ENCODE data around the gene ALDH1L1.
"Not testable (repeated sequence)": the region's sequence is repeated elsewhere in the genome, so short reads cannot be mapped to it uniquely, and the experiment has no call there.

ALDH1L1 gene

GRCh38 chr3:126106336-126107202 lies 73.8 kb downstream of the ALDH1L1 start:
- DNase-seq, result no peak

DNA sequence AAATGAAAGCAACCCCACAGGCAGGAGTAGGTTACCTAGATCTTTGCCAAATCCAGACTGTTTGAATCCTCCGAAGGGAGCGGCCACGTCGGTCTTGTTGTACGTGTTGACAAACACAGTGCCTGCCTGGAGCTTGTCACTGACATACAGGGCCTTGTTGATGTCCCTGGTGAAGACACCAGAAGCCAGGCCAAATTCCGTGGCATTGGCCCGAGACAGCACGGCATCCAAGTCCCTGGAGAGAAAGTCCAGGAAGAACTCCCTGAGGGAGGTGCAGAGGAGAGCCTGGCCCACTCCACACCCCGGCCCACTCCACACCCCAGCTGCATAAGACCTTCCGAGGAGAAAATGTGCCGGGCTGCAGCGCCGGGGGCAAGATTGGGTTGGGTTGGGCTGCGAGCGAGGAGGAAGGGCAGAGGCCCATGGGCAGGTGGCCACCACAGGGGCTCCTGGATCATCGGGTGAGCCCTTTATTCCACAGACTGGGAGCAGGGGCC lies 74.6 kb downstream of the ALDH1L1 start:
- DNase-seq, result no peak

GRCh38 chr3:126104742-126105605 lies 75.4 kb downstream of the ALDH1L1 start:
- no peak for DNase-seq

GRCh38 chr3:126104028-126104635 lies 76.3 kb downstream of the ALDH1L1 start:
- no peak for DNase-seq

- no peak for DNase-seq
Observed at GRCh38 chr3:126103121-126104027, 77.0 kb downstream of the ALDH1L1 start.

- peak in 1 of 51 donors; percentile 30 for DNase-seq
Observed at GRCh38 chr3:126102530-126102951, 77.8 kb downstream of the ALDH1L1 start.

- DNase-seq, result no peak
Observed at GRCh38 chr3:126102011-126102410, 78.4 kb downstream of the ALDH1L1 start.

DNA sequence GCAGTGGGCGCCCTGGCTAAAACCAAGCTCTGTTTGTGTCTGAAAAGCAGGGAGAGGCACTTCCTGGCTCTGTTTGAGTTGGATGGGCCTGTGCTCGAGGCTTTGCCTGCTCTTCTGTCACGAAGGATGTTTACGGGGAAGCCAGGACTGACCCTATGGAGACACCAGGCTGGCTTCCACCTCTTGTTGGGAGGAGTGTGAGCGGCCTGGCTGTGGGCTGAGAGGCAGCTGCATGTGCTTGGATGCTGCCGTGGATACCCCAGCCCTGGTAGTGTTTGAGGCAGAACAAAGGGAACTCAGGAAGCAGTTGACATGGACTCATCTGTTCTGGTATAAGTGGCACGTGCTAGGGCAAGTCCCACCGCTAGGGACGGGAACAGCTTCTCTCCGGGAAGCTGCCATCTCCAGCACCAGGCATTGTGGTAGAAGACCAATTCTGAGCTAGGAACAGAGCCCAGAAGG lies 78.8 kb downstream of the ALDH1L1 start:
- DNase-seq, result no peak

DNA sequence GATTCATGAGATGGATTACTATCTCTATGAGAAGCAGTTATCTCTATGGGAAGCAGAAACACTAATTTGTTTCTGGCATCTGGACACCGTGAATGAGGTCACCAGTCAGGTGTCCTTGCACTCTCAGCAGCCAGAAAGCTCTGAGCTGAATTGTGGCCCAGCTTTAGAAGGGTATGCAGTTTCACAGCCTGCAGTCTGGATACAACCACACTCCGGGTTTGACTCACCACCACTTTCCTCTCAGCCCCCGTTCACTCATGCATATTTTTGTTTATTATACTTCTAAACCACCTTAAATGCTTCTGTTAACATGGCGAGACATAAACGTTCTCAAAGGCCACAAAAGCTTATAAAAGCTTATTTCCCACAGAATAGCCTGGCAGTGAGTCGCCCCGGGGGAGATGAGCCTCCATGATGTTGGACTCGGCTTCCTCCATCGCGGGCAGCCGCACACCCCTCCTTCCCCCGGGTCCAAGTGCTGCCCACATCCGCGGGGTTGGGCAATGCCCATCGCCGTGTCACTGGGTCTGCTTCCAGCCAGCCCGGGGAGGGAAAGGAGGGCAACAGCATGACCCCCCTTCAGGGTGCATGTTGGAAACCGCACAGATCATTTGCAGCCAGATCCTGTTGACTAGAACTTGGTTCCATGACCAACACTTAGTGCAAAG lies 79.6 kb downstream of the ALDH1L1 start:
- DNase-seq, result peak in 2 of 51 donors; percentile 10 to 19

GRCh38 chr3:126100269-126100633 lies 80.1 kb downstream of the ALDH1L1 start:
- no peak for DNase-seq

- peak in 1 of 51 donors; percentile 26 for DNase-seq
Observed at GRCh38 chr3:126098391-126098858, 82.0 kb downstream of the ALDH1L1 start.

DNA sequence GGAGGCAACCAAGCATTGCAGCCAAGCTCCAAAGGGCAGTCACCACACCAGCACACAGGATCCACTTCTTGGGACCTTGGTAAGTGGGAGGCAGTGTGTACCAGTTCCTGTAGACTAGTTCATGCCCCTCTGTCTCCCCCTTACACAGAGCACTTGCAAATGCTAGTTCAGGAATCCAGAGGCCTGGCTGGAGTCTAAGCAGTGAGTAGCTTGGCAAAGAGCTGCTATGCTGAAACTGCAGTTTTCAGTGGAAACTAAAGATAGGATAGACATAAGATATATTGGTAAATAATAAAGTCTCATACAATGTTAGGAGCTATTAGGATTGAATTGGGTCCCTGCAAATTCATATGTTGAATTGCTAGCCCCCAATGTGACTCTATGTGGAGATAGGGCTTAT lies 82.6 kb downstream of the ALDH1L1 start:
- DNase-seq, result no peak

DNA sequence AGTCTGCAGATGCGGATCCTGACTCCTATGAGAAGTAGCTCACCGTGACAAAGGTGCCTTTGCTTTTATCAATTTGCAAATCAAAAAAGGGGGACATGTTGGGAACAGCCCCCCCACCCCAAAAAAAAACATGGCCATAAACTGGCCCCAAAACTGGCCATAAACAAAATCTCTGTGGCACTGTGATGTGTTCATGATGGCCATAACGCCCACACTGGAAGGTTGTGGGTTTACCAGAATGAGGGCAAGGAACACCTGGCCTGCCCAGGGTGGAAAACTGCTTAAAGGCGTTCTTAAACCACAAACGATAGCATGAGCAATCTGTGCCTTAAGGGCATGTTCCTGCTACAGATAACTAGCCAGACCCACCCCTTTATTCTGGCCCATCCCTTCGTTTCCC lies 84.1 kb downstream of the ALDH1L1 start:
- not testable (repeated sequence) for DNase-seq

- not testable (repeated sequence) for DNase-seq
Observed at GRCh38 chr3:126092128-126092527, 88.3 kb downstream of the ALDH1L1 start.

GRCh38 chr3:126087552-126088175 lies 92.7 kb downstream of the ALDH1L1 start:
- no peak for DNase-seq

GRCh38 chr3:126085841-126086240 lies 94.5 kb downstream of the ALDH1L1 start:
- DNase-seq, result no peak

GRCh38 chr3:126085276-126085675 lies 95.1 kb downstream of the ALDH1L1 start:
- DNase-seq, result no peak

- no peak for DNase-seq
Observed at GRCh38 chr3:126084768-126085180, 95.6 kb downstream of the ALDH1L1 start.

Data from hypothalamus (tissue), 51 donors.